Fibroblast of skin of left biceps (primary cell): Measurements from ENCODE around the gene TRAPPC1.
A peak's percentile ranks its signal among the peaks of the same experiment; 100 is the strongest.

Experiments used
- DNase-seq, 2 experiments: peaks; one replicate each; pipeline ENCODE4 v3.0.0-alpha.2; 2013; ENCODE audit warnings: low read depth in 2 of 2

Gene TRAPPC1

GRCh38 chr17:7903154-7904103 lies 28.3 kb downstream of the TRAPPC1 start:
- no peak for DNase-seq

- DNase-seq = no peak
Measured at GRCh38 chr17:7897773-7898172, 34.0 kb downstream of the TRAPPC1 start.

GRCh38 chr17:7897090-7897489 lies 34.7 kb downstream of the TRAPPC1 start:
- DNase-seq = no peak

- no peak for DNase-seq
Measured at GRCh38 chr17:7894866-7895265, 36.9 kb downstream of the TRAPPC1 start.

- DNase-seq = no peak
Measured at GRCh38 chr17:7894226-7894625, 37.5 kb downstream of the TRAPPC1 start.

- DNase-seq = no peak
Measured at GRCh38 chr17:7893187-7893880, 38.4 kb downstream of the TRAPPC1 start.

- peak in 1 of 2 experiments; percentile 55 for DNase-seq
Measured at GRCh38 chr17:7889166-7889955, 42.4 kb downstream of the TRAPPC1 start.

GRCh38 chr17:7888184-7888920 lies 43.4 kb downstream of the TRAPPC1 start, which contains the start of gene CHD3:
Gene CHD3, plus strand, starts transcription at chr17:7888789. Its CDS starts 212 bp downstream, at chr17:7889001.
- no peak for DNase-seq

GRCh38 chr17:7887482-7888183 lies 44.1 kb downstream of the TRAPPC1 start:
- DNase-seq = peak; percentile 99

- no peak for DNase-seq
Measured at GRCh38 chr17:7887038-7887481, 44.7 kb downstream of the TRAPPC1 start.

- DNase-seq = no peak
Measured at GRCh38 chr17:7886227-7887037, 45.3 kb downstream of the TRAPPC1 start.

- no peak for DNase-seq
Measured at GRCh38 chr17:7885367-7886226, 46.1 kb downstream of the TRAPPC1 start.

GRCh38 chr17:7884581-7885366 lies 47.0 kb downstream of the TRAPPC1 start:
- no peak for DNase-seq

- DNase-seq = no peak
Measured at GRCh38 chr17:7883781-7884386, 47.9 kb downstream of the TRAPPC1 start.

- no peak for DNase-seq
Measured at GRCh38 chr17:7882629-7883028, 49.1 kb downstream of the TRAPPC1 start.

- DNase-seq = no peak
Measured at GRCh38 chr17:7882068-7882467, 49.7 kb downstream of the TRAPPC1 start.

GRCh38 chr17:7881276-7882054 lies 50.3 kb downstream of the TRAPPC1 start:
- no peak for DNase-seq
